ENCODE results near the gene TMEM132A. TPM values are rescaled to one million over a fixed set of nuclear protein-coding genes. Genes with fewer than 3 reads are reported as not detected.

Gene TMEM132A, protein sequence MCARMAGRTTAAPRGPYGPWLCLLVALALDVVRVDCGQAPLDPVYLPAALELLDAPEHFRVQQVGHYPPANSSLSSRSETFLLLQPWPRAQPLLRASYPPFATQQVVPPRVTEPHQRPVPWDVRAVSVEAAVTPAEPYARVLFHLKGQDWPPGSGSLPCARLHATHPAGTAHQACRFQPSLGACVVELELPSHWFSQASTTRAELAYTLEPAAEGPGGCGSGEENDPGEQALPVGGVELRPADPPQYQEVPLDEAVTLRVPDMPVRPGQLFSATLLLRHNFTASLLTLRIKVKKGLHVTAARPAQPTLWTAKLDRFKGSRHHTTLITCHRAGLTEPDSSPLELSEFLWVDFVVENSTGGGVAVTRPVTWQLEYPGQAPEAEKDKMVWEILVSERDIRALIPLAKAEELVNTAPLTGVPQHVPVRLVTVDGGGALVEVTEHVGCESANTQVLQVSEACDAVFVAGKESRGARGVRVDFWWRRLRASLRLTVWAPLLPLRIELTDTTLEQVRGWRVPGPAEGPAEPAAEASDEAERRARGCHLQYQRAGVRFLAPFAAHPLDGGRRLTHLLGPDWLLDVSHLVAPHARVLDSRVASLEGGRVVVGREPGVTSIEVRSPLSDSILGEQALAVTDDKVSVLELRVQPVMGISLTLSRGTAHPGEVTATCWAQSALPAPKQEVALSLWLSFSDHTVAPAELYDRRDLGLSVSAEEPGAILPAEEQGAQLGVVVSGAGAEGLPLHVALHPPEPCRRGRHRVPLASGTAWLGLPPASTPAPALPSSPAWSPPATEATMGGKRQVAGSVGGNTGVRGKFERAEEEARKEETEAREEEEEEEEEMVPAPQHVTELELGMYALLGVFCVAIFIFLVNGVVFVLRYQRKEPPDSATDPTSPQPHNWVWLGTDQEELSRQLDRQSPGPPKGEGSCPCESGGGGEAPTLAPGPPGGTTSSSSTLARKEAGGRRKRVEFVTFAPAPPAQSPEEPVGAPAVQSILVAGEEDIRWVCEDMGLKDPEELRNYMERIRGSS
- total RNA-seq, result 10 to 100 TPM; 16.5 to 34.1 (median 21.3) TPM
- 10 to 100 TPM in 1 of 2 donors, 1 to 10 TPM in 1; 2.9 to 21.3 TPM for polyA plus RNA-seq
- long read RNA-seq, donor 1, partial matches to known transcripts, result 14 of 22 reads
- long read RNA-seq, donor 1, other reads (novel, unspliced or antisense), result 7 of 22 reads
- long read RNA-seq, donor 2, transcript TMEM132A-201 (11 exons, 3,480 nt), result major isoform, 7 of 10 reads
- long read RNA-seq, donor 2, partial matches to known transcripts, result 0 of 10 reads
- long read RNA-seq, donor 2, other reads (novel, unspliced or antisense), result 0 of 10 reads
- long read RNA-seq, donor 3, transcript TMEM132A-202 (11 exons, 3,346 nt), result major isoform, 9 of 60 reads
- long read RNA-seq, donor 3, transcript TMEM132A-201 (11 exons, 3,480 nt), result minor isoform, 5 of 60 reads
- long read RNA-seq, donor 3, partial matches to known transcripts, result 42 of 60 reads
- long read RNA-seq, donor 3, other reads (novel, unspliced or antisense), result 4 of 60 reads

DNA sequence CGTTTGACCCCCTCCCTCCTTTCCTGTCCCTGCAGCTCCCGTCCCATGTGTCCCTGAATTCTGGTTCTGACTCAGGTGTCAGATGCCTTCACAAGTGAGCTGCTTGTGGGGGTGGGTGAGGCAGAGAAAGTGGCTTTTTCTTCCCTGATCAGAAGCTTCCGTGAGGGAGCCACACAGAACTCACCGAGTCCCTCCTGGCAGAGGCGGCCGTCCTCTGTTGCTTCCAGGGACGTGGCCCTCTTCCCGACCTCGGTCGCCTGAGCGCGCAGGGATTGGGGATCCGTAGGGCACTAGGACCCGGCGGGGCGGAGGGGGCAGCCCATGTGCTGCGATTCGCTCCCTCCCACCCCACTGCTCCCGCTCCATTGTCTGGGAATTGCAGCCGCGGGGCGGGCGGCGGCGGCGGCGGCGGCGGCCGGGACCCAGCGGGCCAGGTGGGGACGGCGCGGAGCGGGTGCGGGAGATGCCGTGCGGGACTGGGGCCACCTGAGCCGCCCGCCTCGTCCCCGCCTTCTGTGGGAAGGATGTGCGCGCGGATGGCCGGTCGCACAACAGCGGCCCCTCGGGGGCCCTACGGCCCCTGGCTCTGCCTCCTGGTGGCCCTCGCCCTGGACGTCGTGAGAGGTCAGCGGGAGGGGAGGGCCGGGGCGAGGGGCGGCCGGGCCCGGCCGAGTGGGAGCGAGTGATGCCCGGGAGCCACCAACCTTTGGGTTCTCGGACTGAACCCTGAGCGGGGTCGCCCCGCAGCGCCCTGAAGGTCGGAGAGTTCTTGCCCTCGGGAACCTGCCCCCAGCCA is at the start of gene TMEM132A:
TMEM132A (plus strand) TSS at position 351 of the 796 bp plus-strand sequence; CDS start at position 525, 174 bp downstream.
- Histone ChIP-seq H3K4me3 (peak within 1 kb of the TSS; percentile 48), H3K27ac (peak within 1 kb of the TSS in 1 of 2 donors; percentile 18), H3K27me3 (no peaks in the 10 kb centered on the region), H3K36me3 (no peaks in the 10 kb centered on the region), H3K4me1 (ENCODE audit: insufficient read depth) (peaks cover 8% of the 10 kb centered on the region), H3K9me3 (no peaks in the 10 kb centered on the region)
- DNase-seq, result peak; percentile 68 to 78 (median 75)
- intact Hi-C loops (cut with DNase I), result no loop called here
- WGBS, 3 donors, result 0 to 1% (median 1%) methylated on average over 50 to 69 of the region's 69 CpGs
- TF ChIP-seq, protein P1, sequence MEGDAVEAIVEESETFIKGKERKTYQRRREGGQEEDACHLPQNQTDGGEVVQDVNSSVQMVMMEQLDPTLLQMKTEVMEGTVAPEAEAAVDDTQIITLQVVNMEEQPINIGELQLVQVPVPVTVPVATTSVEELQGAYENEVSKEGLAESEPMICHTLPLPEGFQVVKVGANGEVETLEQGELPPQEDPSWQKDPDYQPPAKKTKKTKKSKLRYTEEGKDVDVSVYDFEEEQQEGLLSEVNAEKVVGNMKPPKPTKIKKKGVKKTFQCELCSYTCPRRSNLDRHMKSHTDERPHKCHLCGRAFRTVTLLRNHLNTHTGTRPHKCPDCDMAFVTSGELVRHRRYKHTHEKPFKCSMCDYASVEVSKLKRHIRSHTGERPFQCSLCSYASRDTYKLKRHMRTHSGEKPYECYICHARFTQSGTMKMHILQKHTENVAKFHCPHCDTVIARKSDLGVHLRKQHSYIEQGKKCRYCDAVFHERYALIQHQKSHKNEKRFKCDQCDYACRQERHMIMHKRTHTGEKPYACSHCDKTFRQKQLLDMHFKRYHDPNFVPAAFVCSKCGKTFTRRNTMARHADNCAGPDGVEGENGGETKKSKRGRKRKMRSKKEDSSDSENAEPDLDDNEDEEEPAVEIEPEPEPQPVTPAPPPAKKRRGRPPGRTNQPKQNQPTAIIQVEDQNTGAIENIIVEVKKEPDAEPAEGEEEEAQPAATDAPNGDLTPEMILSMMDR (IDR thresholded peaks at IDR 0.05), result no peak
- TF ChIP-seq EP300 (IDR thresholded peaks at IDR 0.05) (no peak), POLR2A (IDR thresholded peaks at IDR 0.05) (no peak)

DNA sequence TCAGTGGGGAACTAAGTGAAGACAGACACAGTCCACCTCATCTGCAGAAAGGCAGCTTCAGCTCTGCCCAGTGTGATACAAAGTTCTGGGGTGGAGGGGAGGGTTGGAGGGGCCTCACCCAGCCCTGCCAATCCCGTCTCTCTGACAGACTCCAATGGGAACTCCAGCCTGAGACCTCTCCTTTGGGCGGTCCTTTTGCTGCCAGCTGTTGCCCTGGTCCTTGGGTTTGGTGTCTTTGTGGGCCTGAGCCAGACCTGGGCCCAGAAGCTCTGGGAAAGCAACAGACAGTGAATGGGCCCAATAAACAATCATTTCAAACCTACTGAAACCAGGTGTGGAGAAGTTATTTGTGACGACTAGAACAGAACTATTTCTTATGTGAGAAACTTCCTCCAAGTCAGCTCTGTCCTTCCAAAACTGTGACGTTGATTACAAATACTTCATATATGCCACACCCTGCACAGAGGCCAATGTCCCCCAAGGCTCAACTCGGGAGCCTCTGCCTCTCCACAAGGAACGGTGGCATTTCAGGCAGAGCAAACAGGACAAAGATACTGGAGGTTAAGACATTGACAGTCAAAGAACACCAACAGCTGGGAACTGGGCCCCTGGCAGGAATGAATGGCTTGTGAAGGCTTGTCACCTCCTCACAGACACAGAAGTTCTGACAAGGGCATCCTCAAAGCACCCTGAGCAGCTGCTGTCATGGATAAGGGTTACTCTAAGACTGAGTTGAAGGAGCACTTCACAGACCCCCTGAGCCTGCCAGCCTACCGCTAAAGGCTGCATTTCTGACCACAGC is 48.7 kb upstream of the TMEM132A start:
- Histone ChIP-seq H3K27me3 (no peaks in the 10 kb centered on the region), H3K36me3 (no peaks in the 10 kb centered on the region), H3K27ac (no peak overlapping the region), H3K4me1 (ENCODE audit: insufficient read depth) (peaks cover 6% of the 10 kb centered on the region), H3K4me3 (no peak overlapping the region), H3K9me3 (no peaks in the 10 kb centered on the region)
- intact Hi-C loops (cut with DNase I), result no loop called here
- no peak for DNase-seq
- TF ChIP-seq EP300 (IDR thresholded peaks at IDR 0.05) (no peak), POLR2A (IDR thresholded peaks at IDR 0.05) (no peak)
- TF ChIP-seq, protein P1 (IDR thresholded peaks at IDR 0.05), result no peak
- 89 to 95% (median 91%) methylated on average over 7 of the region's 7 CpGs for WGBS, 3 donors

DNA sequence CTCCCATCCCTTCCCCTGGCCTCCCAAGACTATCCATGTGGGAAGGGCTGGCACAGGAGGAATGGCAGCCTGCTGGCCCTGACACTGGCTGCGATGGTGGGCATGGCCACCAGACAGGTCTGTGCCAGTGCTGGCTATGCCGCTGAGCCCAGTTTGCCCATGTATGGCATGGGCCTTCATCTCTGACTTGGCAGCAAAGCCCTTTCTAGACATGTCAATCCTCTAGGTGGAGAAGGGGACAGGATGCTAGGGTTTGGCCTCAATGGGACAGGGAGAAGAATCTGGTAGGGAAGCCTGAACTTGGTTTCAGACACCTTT is 48.1 kb upstream of the TMEM132A start:
- TF ChIP-seq POLR2A (IDR thresholded peaks at IDR 0.05) (no peak), EP300 (IDR thresholded peaks at IDR 0.05) (no peak)
- TF ChIP-seq, protein P1 (IDR thresholded peaks at IDR 0.05), result no peak
- WGBS, 3 donors, result 99 to 100% (median 100%) methylated on average over 2 of the region's 2 CpGs
- no peaks in the 10 kb centered on the region for H3K27me3 ChIP-seq
- H3K4me3 ChIP-seq, result no peak overlapping the region
- no peaks in the 10 kb centered on the region for H3K9me3 ChIP-seq
- H3K27ac ChIP-seq, result no peak overlapping the region
- intact Hi-C loops (cut with DNase I), result no loop called here
- H3K4me1 ChIP-seq (ENCODE audit: insufficient read depth), result peaks cover 6% of the 10 kb centered on the region
- H3K36me3 ChIP-seq, result no peaks in the 10 kb centered on the region
- DNase-seq, result no peak

Measured in ovary (tissue), 10 donors.